H9 (cell line): Measurements from ENCODE around the gene TEX11. TPM values are rescaled to one million over a fixed set of nuclear protein-coding genes. Genes with fewer than 3 reads are reported as not detected.
"Not testable (repeated sequence)": the region's sequence is repeated elsewhere in the genome, so short reads cannot be mapped to it uniquely, and the experiment has no call there.

Experiments used
- DNase-seq: peaks from one replicate; pipeline ENCODE4 v3.0.0-alpha.2; 2017
- H2AFZ ChIP-seq: one replicate; pipeline ENCODE4 v1.6.1; 2013; ENCODE audit warnings: mild to moderate bottlenecking, low read length, control low read depth, moderate library complexity
- H2AK5ac ChIP-seq: 2 replicates; pipeline ENCODE4 v1.6.1; 2013; ENCODE audit warnings: low read length, control low read depth, mixed read lengths; ENCODE audit not compliant: insufficient read length
- H2BK120ac ChIP-seq: one replicate; pipeline ENCODE4 v1.6.1; 2013; ENCODE audit warnings: low read depth, mild to moderate bottlenecking, low read length, control low read depth, inconsistent platforms; ENCODE audit not compliant: poor library complexity, severe bottlenecking
- H2BK12ac ChIP-seq: 2 replicates; pipeline ENCODE4 v1.6.1; 2013; ENCODE audit warnings: low read length, control low read depth, mixed read lengths, low read depth; ENCODE audit not compliant: insufficient read length
- H2BK15ac ChIP-seq: 2 replicates; pipeline ENCODE4 v1.6.1; 2013; ENCODE audit warnings: low read depth, low read length, control low read depth
- H2BK20ac ChIP-seq: one replicate; pipeline ENCODE4 v1.6.1; 2013; ENCODE audit warnings: low read depth, mild to moderate bottlenecking, low read length, control low read depth, inconsistent platforms; ENCODE audit not compliant: poor library complexity, severe bottlenecking
- H2BK5ac ChIP-seq: 2 replicates; pipeline ENCODE4 v1.6.1; 2013; ENCODE audit warnings: low read length, control low read depth, mixed read lengths; ENCODE audit not compliant: insufficient read length
- H3K14ac ChIP-seq: 2 replicates; pipeline ENCODE4 v1.6.1; 2013; ENCODE audit warnings: low read length, control low read depth; ENCODE audit not compliant: insufficient read depth
- H3K18ac ChIP-seq: 2 replicates; pipeline ENCODE4 v1.6.1; 2013; ENCODE audit warnings: low read depth, mild to moderate bottlenecking, mixed read lengths, low read length, control low read depth; ENCODE audit not compliant: insufficient read length
- H3K23ac ChIP-seq: 2 replicates; pipeline ENCODE4 v1.6.1; 2013; ENCODE audit warnings: low read length, control low read depth, mixed read lengths, low read depth; ENCODE audit not compliant: insufficient read length
- H3K23me2 ChIP-seq: 2 replicates; pipeline ENCODE4 v1.6.1; 2013; ENCODE audit warnings: low read depth, mild to moderate bottlenecking, mixed read lengths, low read length, control low read depth; ENCODE audit not compliant: insufficient read length, poor library complexity, severe bottlenecking
- H3K27ac ChIP-seq: 2 replicates; pipeline ENCODE4 v1.5.1; 2013; ENCODE audit warnings: low read length, control low read depth, mixed read lengths, low read depth; ENCODE audit not compliant: insufficient read length
- H3K27me3 ChIP-seq: 2 replicates; pipeline ENCODE4 v1.6.1; 2013; ENCODE audit warnings: low read length, control low read depth, inconsistent platforms; ENCODE audit not compliant: insufficient read depth
- H3K4ac ChIP-seq: 2 replicates; pipeline ENCODE4 v1.6.1; 2013; ENCODE audit warnings: low read depth, mild to moderate bottlenecking, control low read depth, inconsistent platforms, low read length, moderate library complexity
- H3K4me1 ChIP-seq: 2 replicates; pipeline ENCODE4 v1.6.1; 2013; ENCODE audit warnings: low read length, control low read depth, inconsistent platforms; ENCODE audit not compliant: insufficient read depth
- H3K4me2 ChIP-seq: 2 replicates; pipeline ENCODE4 v1.6.1; 2013; ENCODE audit warnings: low read length, control low read depth, mixed read lengths; ENCODE audit not compliant: insufficient read length, insufficient read depth
- H3K56ac ChIP-seq: 2 replicates; pipeline ENCODE4 v1.6.1; 2013; ENCODE audit warnings: low read depth, mild to moderate bottlenecking, mixed read lengths, low read length, control low read depth; ENCODE audit not compliant: insufficient read length
- H3K79me1 ChIP-seq: 2 replicates; pipeline ENCODE4 v1.6.1; 2013; ENCODE audit warnings: low read depth, mild to moderate bottlenecking, moderate library complexity, low read length, control low read depth, inconsistent platforms; ENCODE audit not compliant: insufficient read depth, poor library complexity, severe bottlenecking
- H3K79me2 ChIP-seq: 2 replicates; pipeline ENCODE4 v1.6.1; 2013; ENCODE audit warnings: low read length, control low read depth, inconsistent platforms; ENCODE audit not compliant: insufficient read depth
- H3K9ac ChIP-seq: 2 replicates; pipeline ENCODE4 v1.6.1; 2013; ENCODE audit warnings: low read length, control low read depth, mixed read lengths; ENCODE audit not compliant: insufficient read length; ENCODE audit errors: extremely low read depth
- H3K9me3 ChIP-seq: one replicate; pipeline ENCODE4 v1.6.1; 2013; ENCODE audit warnings: low read depth, low read length, inconsistent platforms; ENCODE audit not compliant: control insufficient read depth
- H3T11ph ChIP-seq: one replicate; pipeline ENCODE4 v1.6.1; 2013; ENCODE audit warnings: mild to moderate bottlenecking, low read length, control low read depth, inconsistent platforms
- H4K20me1 ChIP-seq: one replicate; pipeline ENCODE4 v1.6.1; 2013; ENCODE audit not compliant: control insufficient read depth, insufficient read length, insufficient read depth
- H4K5ac ChIP-seq: 2 replicates; pipeline ENCODE4 v1.6.1; 2013; ENCODE audit warnings: low read depth, mild to moderate bottlenecking, mixed read lengths, low read length, control low read depth; ENCODE audit not compliant: insufficient read length
- H4K8ac ChIP-seq: replicated peaks from 2 replicates; pipeline ENCODE4 v1.6.1; 2013; ENCODE audit warnings: low read length, control low read depth, mixed read lengths, low read depth; ENCODE audit not compliant: insufficient read length
- H4K91ac ChIP-seq: 2 replicates; pipeline ENCODE4 v1.6.1; 2013; ENCODE audit warnings: low read depth, mild to moderate bottlenecking, moderate library complexity, mixed read lengths, low read length, control low read depth; ENCODE audit not compliant: insufficient read length
- H3K27ac Mint-ChIP-seq, 3 experiments: 2 replicates in 2 of 3; 3 replicates in 1 of 3; pipeline ENCODE4 v1.8.0; 2020 to 2021; ENCODE audit warnings: mixed read lengths in 3 of 3, mild to moderate bottlenecking in 1 of 3, moderate library complexity in 1 of 3
- H3K27me3 Mint-ChIP-seq: 2 replicates; pipeline ENCODE4 v1.8.0; 2021; ENCODE audit warnings: low read depth, mild to moderate bottlenecking, moderate library complexity, mixed read lengths
- H3K36me3 Mint-ChIP-seq, 3 experiments: 2 replicates in 2 of 3; 3 replicates in 1 of 3; pipeline ENCODE4 v1.8.0; 2020 to 2021; ENCODE audit warnings: low read depth in 3 of 3, mixed read lengths in 3 of 3; ENCODE audit not compliant: insufficient read depth in 1 of 3
- H3K4me1 Mint-ChIP-seq, 2 experiments: 2 replicates each; pipeline ENCODE4 v1.8.0; 2020; ENCODE audit warnings: mixed read lengths in 2 of 2
- H3K4me3 Mint-ChIP-seq, 2 experiments: 2 replicates in 1 of 2; 3 replicates in 1 of 2; pipeline ENCODE4 v1.8.0; 2020 to 2021; ENCODE audit warnings: mild to moderate bottlenecking in 2 of 2, mixed read lengths in 2 of 2, moderate library complexity in 1 of 2
- H3K9me3 Mint-ChIP-seq, 2 experiments: 2 replicates in 1 of 2; 3 replicates in 1 of 2; pipeline ENCODE4 v1.8.0; 2020; ENCODE audit warnings: mild to moderate bottlenecking in 2 of 2, mixed read lengths in 2 of 2, moderate library complexity in 1 of 2
- WGBS: extraction: QIAGEN DNeasy Blood & Tissue Kit; methylation state at CpG from one replicate; pipeline ENCODE4 v1.1.7; 2013; ENCODE audit warnings: missing lambda C conversion rate, low lambda C conversion rate, mixed read lengths; ENCODE audit not compliant: insufficient read length; ENCODE audit errors: extremely low coverage; 5-methylcytosine and 5-hydroxymethylcytosine counted together
- total RNA-seq: library from RNA; stranded (reverse); gene quantifications from 2 replicates; pipeline ENCODE4 v1.2.1, GENCODE V29; 2021

Gene TEX11
- total RNA-seq, 1 experiment from 2014 or later, result 0.22 TPM

DNA sequence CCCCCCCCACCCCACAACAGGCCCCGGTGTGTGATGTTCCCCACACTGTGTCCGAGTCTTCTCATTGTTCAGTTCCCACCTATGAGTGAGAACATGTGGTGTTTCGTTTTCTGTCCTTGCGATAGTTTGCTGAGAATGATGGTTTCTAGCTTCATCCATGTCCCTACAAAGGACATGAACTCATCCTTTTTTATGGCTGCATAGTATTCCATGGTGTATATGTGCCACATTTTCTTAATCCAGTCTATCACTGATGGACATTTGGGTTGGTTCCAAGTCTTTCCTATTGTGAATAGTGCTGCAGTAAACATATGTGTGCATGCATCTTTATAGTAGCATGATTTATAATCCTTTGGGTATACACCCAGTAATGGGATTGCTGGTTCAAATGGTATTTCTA lies 393.2 kb downstream of the TEX11 start:
- H3K4me2 ChIP-seq, H3K23ac ChIP-seq, H3K14ac ChIP-seq, H3K56ac ChIP-seq, H3K27ac ChIP-seq, H3K79me2 ChIP-seq, DNase-seq, H3K27me3 ChIP-seq, H3K4me1 Mint-ChIP-seq, H2BK12ac ChIP-seq, H4K91ac ChIP-seq, H4K5ac ChIP-seq, H2BK20ac ChIP-seq, H3K36me3 Mint-ChIP-seq, H2BK15ac ChIP-seq, H3K79me1 ChIP-seq, H2AK5ac ChIP-seq, H3K4me1 ChIP-seq, H3T11ph ChIP-seq, H3K4ac ChIP-seq, H3K4me3 Mint-ChIP-seq, H3K18ac ChIP-seq, H3K27me3 Mint-ChIP-seq, H2BK5ac ChIP-seq, H3K27ac Mint-ChIP-seq, H4K20me1 ChIP-seq, H2BK120ac ChIP-seq, H3K23me2 ChIP-seq, H3K9ac ChIP-seq, H2AFZ ChIP-seq, H4K8ac ChIP-seq: not testable (repeated sequence)
- no CpG with 5 or more reads among the region's 4 CpGs for WGBS
- peaks cover 11% of the 10 kb centered on the region for H3K9me3 ChIP-seq
- peaks cover 60 to 72% of the 10 kb centered on the region in 2 experiments for H3K9me3 Mint-ChIP-seq
